GM23338 (cell line): ENCODE data around the gene APOB. TPM values are rescaled to one million over a fixed set of nuclear protein-coding genes. Genes with fewer than 3 reads are reported as not detected.

Experiments
- ATAC-seq: fragments of 200-7000 bp; cut with Tn5 transposase; 3 replicates; pipeline ENCODE4 v1.9.1; 2020
- DNase-seq: peaks from one replicate; pipeline ENCODE4 v3.0.0-alpha.2; 2015; ENCODE audit warnings: low spot score
- H2AFZ ChIP-seq: fragments of 200-600 bp; sonication (generic); 2 replicates; pipeline ENCODE4 v1.8.0; 2016; ENCODE audit warnings: antibody characterized with exemption, mild to moderate bottlenecking, moderate library complexity
- H3F3A ChIP-seq: fragments of 200-600 bp; sonication (generic); replicated peaks from 2 replicates; pipeline ENCODE4 v1.8.0; 2017; ENCODE audit warnings: antibody characterized with exemption, mixed run types, low read depth
- H3K27ac ChIP-seq: fragments of 200-600 bp; sonication (generic); 2 replicates; pipeline ENCODE4 v1.6.1; 2016; ENCODE audit warnings: low read depth
- H3K27me3 ChIP-seq: fragments of 200-600 bp; sonication (generic); 2 replicates; pipeline ENCODE4 v1.8.0; 2016; ENCODE audit warnings: mild to moderate bottlenecking, mixed run types, moderate library complexity; ENCODE audit not compliant: insufficient read depth
- H3K36me3 ChIP-seq: fragments of 200-600 bp; sonication (generic); 2 replicates; pipeline ENCODE4 v1.8.0; 2016; ENCODE audit warnings: mild to moderate bottlenecking; ENCODE audit not compliant: insufficient read depth
- H3K4me1 ChIP-seq: fragments of 200-600 bp; sonication (generic); 2 replicates; pipeline ENCODE4 v1.8.0; 2016; ENCODE audit warnings: mild to moderate bottlenecking, moderate library complexity; ENCODE audit not compliant: insufficient read depth
- H3K4me2 ChIP-seq: fragments of 200-600 bp; sonication (generic); 2 replicates; pipeline ENCODE4 v1.7.1; 2017; ENCODE audit warnings: mixed run types
- H3K4me3 ChIP-seq: fragments of 200-600 bp; sonication (generic); 2 replicates; pipeline ENCODE4 v1.6.1; 2016; ENCODE audit warnings: mixed run types
- H3K79me2 ChIP-seq: fragments of 200-600 bp; sonication (generic); replicated peaks from 2 replicates; pipeline ENCODE4 v1.8.0; 2017; ENCODE audit warnings: mild to moderate bottlenecking; ENCODE audit not compliant: insufficient read depth
- H3K9me2 ChIP-seq: fragments of 200-600 bp; sonication (generic); 2 replicates; pipeline ENCODE4 v1.8.0; 2017; ENCODE audit not compliant: insufficient read depth
- H4K20me1 ChIP-seq: fragments of 200-600 bp; sonication (generic); replicated peaks from 2 replicates; pipeline ENCODE4 v1.8.0; 2017; ENCODE audit warnings: mild to moderate bottlenecking; ENCODE audit not compliant: insufficient read depth
- H3K27ac Mint-ChIP-seq: 2 replicates; pipeline ENCODE4 v1.8.0; 2020; ENCODE audit warnings: inconsistent platforms, mild to moderate bottlenecking, moderate library complexity, mixed read lengths
- H3K27me3 Mint-ChIP-seq: 3 replicates; pipeline ENCODE4 v1.8.0; 2022; ENCODE audit warnings: low read depth, mild to moderate bottlenecking, moderate library complexity, mixed read lengths, inconsistent platforms; ENCODE audit not compliant: insufficient read depth, poor library complexity
- H3K36me3 Mint-ChIP-seq: 3 replicates; pipeline ENCODE4 v1.8.0; 2021; ENCODE audit warnings: low read depth, mild to moderate bottlenecking, inconsistent platforms, moderate library complexity, mixed read lengths
- H3K4me1 Mint-ChIP-seq: 3 replicates; pipeline ENCODE4 v1.8.0; 2020; ENCODE audit warnings: mild to moderate bottlenecking, inconsistent platforms, mixed read lengths
- H3K4me3 Mint-ChIP-seq: 3 replicates; pipeline ENCODE4 v1.8.0; 2021; ENCODE audit warnings: moderate library complexity, mild to moderate bottlenecking, inconsistent platforms, mixed read lengths
- H3K9me3 Mint-ChIP-seq: 3 replicates; pipeline ENCODE4 v1.8.0; 2020; ENCODE audit warnings: moderate library complexity, mild to moderate bottlenecking, inconsistent platforms, mixed read lengths
- EZH2phosphoT487 ChIP-seq: fragments of 200-600 bp; sonication (generic); IDR thresholded peaks from one replicate; pipeline ENCODE4 v1.8.1; 2018; ENCODE audit warnings: antibody characterized with exemption; ENCODE audit not compliant: unreplicated experiment
- NANOG ChIP-seq: IDR thresholded peaks from 2 replicates; pipeline ENCODE4 v1.6.1; 2016; ENCODE audit warnings: antibody characterized with exemption, borderline replicate concordance
- POLR2AphosphoS5 ChIP-seq: IDR thresholded peaks from 2 replicates; pipeline ENCODE4 v1.6.1; 2016; ENCODE audit warnings: antibody characterized with exemption, low read depth
- STAT1 ChIP-seq: IDR thresholded peaks from one replicate; pipeline ENCODE4 v1.6.1; 2016; ENCODE audit warnings: antibody characterized with exemption; ENCODE audit not compliant: unreplicated experiment
- polyA plus RNA-seq: library from polyadenylated mRNA; unstranded; fragments of >200 nt; fragmentation: Nextera tagmentation; extraction: Ambion mirVana; gene quantifications from 2 replicates; pipeline ENCODE4 v1.2.1, GENCODE V29; 2016
- total RNA-seq: library from RNA; depleted of rRNA; stranded (reverse); fragments of >200 nt; shearing (Covaris generic); gene quantifications from 2 replicates; pipeline ENCODE4 v1.2.3, GENCODE V29; 2014
- TF ChIP-seq, protein P1 (sequence below): fragments of 250-450 bp; sonication (Bioruptor Pico); IDR thresholded peaks from 2 replicates; pipeline ENCODE4 v1.5.0; 2020; ENCODE audit warnings: mild to moderate bottlenecking, moderate library complexity

APOB gene
- total and polyA plus RNA-seq, 2 experiments from 2014 or later = 0.08 to 0.56 TPM

DNA sequence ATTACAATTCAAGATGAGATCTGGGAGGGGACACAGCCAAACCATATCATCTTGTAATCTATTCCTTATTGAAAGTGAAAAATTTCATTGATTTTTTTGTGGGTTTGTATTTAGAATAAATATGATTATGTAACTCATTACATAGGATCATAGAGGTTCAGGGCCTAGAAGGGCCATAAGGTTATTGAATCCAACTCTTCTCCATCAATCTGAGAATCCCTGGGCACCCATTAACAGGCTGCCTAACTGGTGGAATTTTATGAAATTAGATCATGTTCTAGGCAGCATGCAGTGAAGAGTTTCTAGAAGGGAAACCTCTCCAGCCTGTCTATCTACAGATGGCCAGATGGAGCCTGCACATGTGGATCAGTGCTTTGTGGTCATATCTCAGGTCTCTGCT is 6.3 kb upstream of the APOB start (continued):
- TF ChIP-seq, protein P1, sequence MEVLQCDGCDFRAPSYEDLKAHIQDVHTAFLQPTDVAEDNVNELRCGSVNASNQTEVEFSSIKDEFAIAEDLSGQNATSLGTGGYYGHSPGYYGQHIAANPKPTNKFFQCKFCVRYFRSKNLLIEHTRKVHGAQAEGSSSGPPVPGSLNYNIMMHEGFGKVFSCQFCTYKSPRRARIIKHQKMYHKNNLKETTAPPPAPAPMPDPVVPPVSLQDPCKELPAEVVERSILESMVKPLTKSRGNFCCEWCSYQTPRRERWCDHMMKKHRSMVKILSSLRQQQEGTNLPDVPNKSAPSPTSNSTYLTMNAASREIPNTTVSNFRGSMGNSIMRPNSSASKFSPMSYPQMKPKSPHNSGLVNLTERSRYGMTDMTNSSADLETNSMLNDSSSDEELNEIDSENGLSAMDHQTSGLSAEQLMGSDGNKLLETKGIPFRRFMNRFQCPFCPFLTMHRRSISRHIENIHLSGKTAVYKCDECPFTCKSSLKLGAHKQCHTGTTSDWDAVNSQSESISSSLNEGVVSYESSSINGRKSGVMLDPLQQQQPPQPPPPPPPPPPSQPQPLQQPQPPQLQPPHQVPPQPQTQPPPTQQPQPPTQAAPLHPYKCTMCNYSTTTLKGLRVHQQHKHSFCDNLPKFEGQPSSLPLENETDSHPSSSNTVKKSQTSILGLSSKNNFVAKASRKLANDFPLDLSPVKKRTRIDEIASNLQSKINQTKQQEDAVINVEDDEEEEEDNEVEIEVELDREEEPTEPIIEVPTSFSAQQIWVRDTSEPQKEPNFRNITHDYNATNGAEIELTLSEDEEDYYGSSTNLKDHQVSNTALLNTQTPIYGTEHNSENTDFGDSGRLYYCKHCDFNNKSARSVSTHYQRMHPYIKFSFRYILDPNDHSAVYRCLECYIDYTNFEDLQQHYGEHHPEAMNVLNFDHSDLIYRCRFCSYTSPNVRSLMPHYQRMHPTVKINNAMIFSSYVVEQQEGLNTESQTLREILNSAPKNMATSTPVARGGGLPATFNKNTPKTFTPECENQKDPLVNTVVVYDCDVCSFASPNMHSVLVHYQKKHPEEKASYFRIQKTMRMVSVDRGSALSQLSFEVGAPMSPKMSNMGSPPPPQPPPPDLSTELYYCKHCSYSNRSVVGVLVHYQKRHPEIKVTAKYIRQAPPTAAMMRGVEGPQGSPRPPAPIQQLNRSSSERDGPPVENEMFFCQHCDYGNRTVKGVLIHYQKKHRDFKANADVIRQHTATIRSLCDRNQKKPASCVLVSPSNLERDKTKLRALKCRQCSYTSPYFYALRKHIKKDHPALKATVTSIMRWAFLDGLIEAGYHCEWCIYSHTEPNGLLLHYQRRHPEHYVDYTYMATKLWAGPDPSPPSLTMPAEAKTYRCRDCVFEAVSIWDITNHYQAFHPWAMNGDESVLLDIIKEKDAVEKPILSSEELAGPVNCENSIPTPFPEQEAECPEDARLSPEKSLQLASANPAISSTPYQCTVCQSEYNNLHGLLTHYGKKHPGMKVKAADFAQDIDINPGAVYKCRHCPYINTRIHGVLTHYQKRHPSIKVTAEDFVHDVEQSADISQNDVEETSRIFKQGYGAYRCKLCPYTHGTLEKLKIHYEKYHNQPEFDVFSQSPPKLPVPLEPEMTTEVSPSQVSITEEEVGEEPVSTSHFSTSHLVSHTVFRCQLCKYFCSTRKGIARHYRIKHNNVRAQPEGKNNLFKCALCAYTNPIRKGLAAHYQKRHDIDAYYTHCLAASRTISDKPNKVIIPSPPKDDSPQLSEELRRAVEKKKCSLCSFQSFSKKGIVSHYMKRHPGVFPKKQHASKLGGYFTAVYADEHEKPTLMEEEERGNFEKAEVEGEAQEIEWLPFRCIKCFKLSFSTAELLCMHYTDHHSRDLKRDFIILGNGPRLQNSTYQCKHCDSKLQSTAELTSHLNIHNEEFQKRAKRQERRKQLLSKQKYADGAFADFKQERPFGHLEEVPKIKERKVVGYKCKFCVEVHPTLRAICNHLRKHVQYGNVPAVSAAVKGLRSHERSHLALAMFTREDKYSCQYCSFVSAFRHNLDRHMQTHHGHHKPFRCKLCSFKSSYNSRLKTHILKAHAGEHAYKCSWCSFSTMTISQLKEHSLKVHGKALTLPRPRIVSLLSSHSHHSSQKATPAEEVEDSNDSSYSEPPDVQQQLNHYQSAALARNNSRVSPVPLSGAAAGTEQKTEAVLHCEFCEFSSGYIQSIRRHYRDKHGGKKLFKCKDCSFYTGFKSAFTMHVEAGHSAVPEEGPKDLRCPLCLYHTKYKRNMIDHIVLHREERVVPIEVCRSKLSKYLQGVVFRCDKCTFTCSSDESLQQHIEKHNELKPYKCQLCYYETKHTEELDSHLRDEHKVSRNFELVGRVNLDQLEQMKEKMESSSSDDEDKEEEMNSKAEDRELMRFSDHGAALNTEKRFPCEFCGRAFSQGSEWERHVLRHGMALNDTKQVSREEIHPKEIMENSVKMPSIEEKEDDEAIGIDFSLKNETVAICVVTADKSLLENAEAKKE (CRISPR knock-in tag) = no peak

DNA sequence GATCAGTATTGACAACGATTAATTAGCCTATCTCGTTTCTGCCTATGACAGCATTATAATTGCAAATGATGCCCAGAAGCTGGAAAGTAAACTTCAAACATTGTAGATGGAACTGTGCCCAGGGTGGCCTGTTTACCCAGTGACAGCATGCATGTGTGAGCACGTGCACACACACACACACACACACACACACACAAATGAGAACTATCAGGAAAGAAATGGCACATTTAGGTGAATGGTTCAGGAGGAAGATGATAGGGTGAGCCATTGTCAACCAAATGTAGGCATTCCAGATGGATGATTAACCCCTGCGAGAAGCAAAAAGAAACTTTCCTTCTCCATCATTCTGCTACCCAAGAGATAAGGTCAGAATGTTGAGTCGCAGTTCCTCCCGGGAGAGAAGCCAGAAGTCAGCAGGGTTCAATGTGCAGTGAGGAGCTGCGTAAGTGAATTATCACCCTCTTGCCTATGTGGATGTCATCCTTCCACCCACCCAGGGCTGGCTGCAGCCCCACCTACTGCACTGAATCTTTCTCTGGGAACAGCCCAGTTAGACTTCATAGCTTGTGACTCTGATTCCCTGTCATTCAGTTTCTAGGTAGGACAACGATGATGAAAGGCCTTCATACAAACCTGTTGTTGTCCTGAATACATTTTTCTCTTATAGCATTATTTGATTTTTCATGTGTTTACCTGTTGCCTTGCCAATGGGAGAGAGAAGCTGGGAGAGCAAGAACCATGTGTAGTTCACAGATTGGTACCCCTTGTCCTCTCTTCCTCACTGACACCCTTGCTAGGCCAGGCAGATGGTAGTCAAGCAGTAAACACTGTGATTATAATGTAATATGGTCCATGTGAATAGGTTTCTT is 3.5 kb upstream of the APOB start:
- H3K36me3 ChIP-seq = no peaks in the 10 kb centered on the region
- H3K4me2 ChIP-seq = peak overlapping the region; percentile 2; the same call in 1 of the 2 replicates
- no peak overlapping the region for H3K27ac Mint-ChIP-seq
- H3K4me3 Mint-ChIP-seq = no peak overlapping the region
- H3K9me3 Mint-ChIP-seq = no peaks in the 10 kb centered on the region
- H3K4me1 ChIP-seq = peaks cover 35% of the 10 kb centered on the region
- no peak overlapping the region for H3K4me3 ChIP-seq
- TF ChIP-seq EZH2phosphoT487 (no peak), POLR2AphosphoS5 (no peak), NANOG (no peak), STAT1 (no peak)
- no peaks in the 10 kb centered on the region for H3K9me2 ChIP-seq
- H3K79me2 ChIP-seq = no peaks in the 10 kb centered on the region
- H3K27ac ChIP-seq = no peak overlapping the region
- peaks cover 11% of the 10 kb centered on the region for H3K27me3 Mint-ChIP-seq
- peak; percentile 25 for DNase-seq
- ATAC-seq = no peak
- no peaks in the 10 kb centered on the region for H3F3A ChIP-seq
- no peaks in the 10 kb centered on the region for H3K36me3 Mint-ChIP-seq
- H4K20me1 ChIP-seq = no peaks in the 10 kb centered on the region
- no peak overlapping the region; the same call in 1 of the 2 replicates for H2AFZ ChIP-seq
- peaks cover 34% of the 10 kb centered on the region for H3K4me1 Mint-ChIP-seq
- peaks cover 17% of the 10 kb centered on the region for H3K27me3 ChIP-seq
